A673 (cell line): ENCODE measurements around the gene KIF2C. TPM values are rescaled to one million over a fixed set of nuclear protein-coding genes. Genes with fewer than 3 reads are reported as not detected.

ENCODE experiments used
- BruUV-seq: library from RNA; stranded (reverse); fragments of 400-500 nt; replicated peaks from 2 replicates; lab custom pipeline; 2021; lab: Mats Ljungman, UMichigan
- CTCF ChIA-PET: fragments of 300-600 bp; sonication (Branson Sonifier 250); formaldehyde crosslinking; loops from one replicate; lab custom pipeline; 2022; ENCODE audit warnings: antibody characterized with exemption; lab: Charles Lee
- POLR2A ChIA-PET: fragments of 300-600 bp; sonication (Branson Sonifier 250); formaldehyde crosslinking; loops from one replicate; lab custom pipeline; 2022; ENCODE audit warnings: antibody characterized with exemption; ENCODE audit not compliant: low non-redundant PET; lab: Charles Lee
- DNase-seq: peaks from one replicate; pipeline ENCODE4 v3.0.0-alpha.2; 2015; ENCODE audit warnings: low spot score
- H3K27ac ChIP-seq: fragments of 200-600 bp; sonication (generic); 2 replicates; pipeline ENCODE4 v1.5.1; 2016; ENCODE audit warnings: mixed run types, low read depth, mild to moderate bottlenecking, mixed read lengths, antibody characterized with exemption, low read length; ENCODE audit not compliant: poor library complexity, severe bottlenecking
- H3K27me3 ChIP-seq: fragments of 200-600 bp; sonication (generic); replicated peaks from 2 replicates; pipeline ENCODE4 v1.6.1; 2017; ENCODE audit warnings: mixed run types, low read depth, mild to moderate bottlenecking, mixed read lengths, antibody characterized with exemption, low read length; ENCODE audit not compliant: insufficient read depth, poor library complexity
- H3K36me3 ChIP-seq: fragments of 200-600 bp; sonication (generic); 2 replicates; pipeline ENCODE4 v1.6.1; 2016; ENCODE audit warnings: mixed run types, mild to moderate bottlenecking, mixed read lengths, antibody characterized with exemption, low read length; ENCODE audit not compliant: insufficient read depth, poor library complexity, severe bottlenecking
- H3K4me1 ChIP-seq: fragments of 200-600 bp; sonication (generic); 2 replicates; pipeline ENCODE4 v1.6.1; 2017; ENCODE audit warnings: mixed run types, mild to moderate bottlenecking, mixed read lengths, antibody characterized with exemption, low read length; ENCODE audit not compliant: insufficient read depth, poor library complexity, severe bottlenecking
- H3K4me3 ChIP-seq: fragments of 200-600 bp; sonication (generic); 2 replicates; pipeline ENCODE4 v1.5.1; 2016; ENCODE audit warnings: low read depth, mixed run types, mild to moderate bottlenecking, mixed read lengths, low read length; ENCODE audit not compliant: poor library complexity, severe bottlenecking
- H3K9me3 ChIP-seq: fragments of 200-600 bp; sonication (generic); 2 replicates; pipeline ENCODE4 v1.6.1; 2016; ENCODE audit warnings: mixed run types, low read depth, mild to moderate bottlenecking, mixed read lengths, antibody characterized with exemption, low read length; ENCODE audit not compliant: poor library complexity, severe bottlenecking
- CTCF ChIP-seq: fragments of 300-800, 200-600 bp; sonication (generic); conservative IDR thresholded peaks from 2 replicates; pipeline ENCODE4 v1.5.1; 2017; ENCODE audit warnings: low read depth, mild to moderate bottlenecking, antibody characterized with exemption, low read length, moderate library complexity, mixed read lengths
- EZH2 ChIP-seq: fragments of 200-600 bp; sonication (generic); IDR thresholded peaks from 2 replicates; pipeline ENCODE4 v1.6.1; 2017; ENCODE audit warnings: borderline replicate concordance, low read depth, mild to moderate bottlenecking, mixed read lengths, antibody characterized with exemption, low read length; ENCODE audit not compliant: poor library complexity, severe bottlenecking
- intact Hi-C: fragments of 100-400 bp; cut with micrococcal nuclease; formaldehyde crosslinking; loops from one replicate; pipeline ENCODE4 v1.10.0; 2022; ENCODE audit not compliant: unreplicated experiment
- total RNA-seq: library from RNA; stranded (reverse); gene quantifications from 2 replicates; pipeline ENCODE4 v1.2.3, GENCODE V29; 2021

The KIF2C gene
- total RNA-seq, 1 experiment from 2014 or later, result 127 TPM

- intact Hi-C loops, result no loop called here
- Histone ChIP-seq H3K27me3 (no peaks in the 10 kb centered on the region), H3K4me3 (no peak overlapping the region), H3K9me3 (no peaks in the 10 kb centered on the region), H3K4me1 (peaks cover 3% of the 10 kb centered on the region), H3K36me3 (no peaks in the 10 kb centered on the region), H3K27ac (no peak overlapping the region)
- TF ChIP-seq CTCF, result no peak
- POLR2A ChIA-PET, result interaction anchor here (0.6 kb wide), 1 partner anchor 98 kb away, joined by 8 read pairs; no protein-coding TSS in a partner anchor
- peak; percentile 42 for DNase-seq
- CTCF ChIA-PET, result no interaction called here
- BruUV-seq, result no TSS peak
Measured at GRCh38 chr1:44720281-44720680, 19.4 kb upstream of the KIF2C start.

DNA sequence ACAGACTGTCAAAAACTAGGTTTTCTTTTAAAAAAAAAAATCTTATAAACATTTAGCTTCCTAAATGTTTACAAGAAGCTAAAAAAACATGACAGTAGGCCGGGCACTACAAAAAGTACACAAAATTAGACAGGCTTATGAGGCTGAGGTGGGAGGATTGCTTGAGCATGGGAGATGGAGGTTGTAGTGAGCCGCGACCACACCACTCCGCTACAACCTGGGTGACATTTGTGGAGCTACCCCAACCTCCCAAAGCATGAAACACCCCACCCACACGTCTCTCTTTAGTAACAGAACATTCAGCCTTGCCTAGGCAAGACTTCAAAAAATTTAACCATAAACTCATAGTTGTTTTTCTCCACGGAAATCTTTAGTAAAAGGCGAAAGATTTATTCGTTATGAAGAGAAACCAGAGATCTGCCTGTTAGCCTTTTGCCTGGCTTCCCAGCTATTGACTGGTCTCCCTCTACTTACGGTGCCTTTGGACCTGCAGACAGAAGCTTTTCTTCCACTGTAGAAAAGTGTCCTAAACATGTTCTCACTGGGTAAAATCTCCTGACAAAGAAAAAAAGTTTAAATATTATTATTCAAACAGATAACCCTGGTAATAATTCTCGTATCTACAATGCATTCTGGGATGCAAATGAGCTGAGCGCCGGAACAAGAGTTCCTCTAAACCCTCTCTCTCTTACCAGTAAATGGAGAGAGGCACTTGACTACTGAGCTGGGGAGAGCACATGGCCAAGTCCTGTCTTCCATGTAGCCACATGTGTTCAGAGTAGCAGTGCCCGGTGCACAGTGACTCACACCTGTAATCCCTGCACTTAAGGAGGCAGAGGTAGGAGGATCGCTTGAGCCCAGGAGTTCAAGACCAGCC lies 17.9 kb upstream of the KIF2C start:
- peak overlapping the region; percentile 95 for H3K27ac ChIP-seq
- ChIA-PET POLR2A (interaction anchor here (0.5 to 1.7 kb wide), 9 partner anchors 9 to 1072 kb away, joined by 3 to 45 read pairs (median 7); partner anchors contain the start of genes ARMH1, RNU5D-1 and TMEM53), CTCF (interaction anchor here (0.7 to 1.6 kb wide), 2 partner anchors 9 kb away, joined by 4 to 7 read pairs; partner anchors contain the start of gene RNU5D-1)
- BruUV-seq, result TSS peak; percentile 99
- DNase-seq, result peak; percentile 98
- no peak overlapping the region for H3K4me3 ChIP-seq
- peaks cover 3% of the 10 kb centered on the region for H3K4me1 ChIP-seq
- TF ChIP-seq EZH2 (no peak), CTCF (no peak; the same call in 1 of the 2 replicates)
- H3K36me3 ChIP-seq, result no peaks in the 10 kb centered on the region
- H3K27me3 ChIP-seq, result no peaks in the 10 kb centered on the region
- intact Hi-C loops, result loop anchor here (1.0 kb wide), 1 partner anchor 9 kb away; no protein-coding TSS in a partner anchor
- no peaks in the 10 kb centered on the region for H3K9me3 ChIP-seq

GRCh38 chr1:44723064-44723463 lies 16.6 kb upstream of the KIF2C start:
- DNase-seq, result no peak
- ChIA-PET CTCF (interaction anchor here (0.6 kb wide), 1 partner anchor 8 kb away, joined by 4 read pairs; no protein-coding TSS in a partner anchor), POLR2A (no interaction called here)
- intact Hi-C loops, result no loop called here
- Histone ChIP-seq H3K27me3 (no peaks in the 10 kb centered on the region), H3K27ac (no peak overlapping the region), H3K36me3 (no peaks in the 10 kb centered on the region), H3K4me1 (peaks cover 3% of the 10 kb centered on the region), H3K4me3 (no peak overlapping the region), H3K9me3 (no peaks in the 10 kb centered on the region)
- TF ChIP-seq EZH2 (no peak), CTCF (no peak)
- no TSS peak for BruUV-seq
